ENCODE data around the gene GGCX.

GGCX gene

GRCh38 chr2:85505551-85506238 lies 55.6 kb downstream of the GGCX start:
- no peak for DNase-seq

DNA sequence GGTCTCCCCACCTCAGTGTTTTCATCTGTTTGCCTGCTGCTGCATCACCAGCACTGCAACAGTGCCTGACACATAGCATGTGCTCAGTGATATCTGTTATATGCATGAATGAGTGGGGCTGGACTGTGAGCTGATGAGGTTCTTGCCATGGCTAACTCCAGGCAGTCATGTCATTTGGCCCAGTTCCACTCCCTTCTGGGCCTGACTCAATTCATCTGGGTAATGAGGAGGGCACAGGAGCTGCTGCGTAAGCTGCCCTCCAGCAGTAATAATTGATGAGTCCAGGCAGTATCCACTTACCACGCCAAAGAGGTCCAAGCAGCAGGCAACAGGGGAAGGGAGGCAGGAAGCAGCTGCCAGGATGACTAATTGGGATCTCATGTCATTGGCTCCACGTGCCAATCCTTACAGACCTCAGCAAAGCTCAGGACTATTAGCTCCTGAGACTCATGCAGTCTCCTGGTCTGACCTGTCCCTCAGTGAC lies 56.5 kb downstream of the GGCX start:
- peak; percentile 87 for DNase-seq

DNA sequence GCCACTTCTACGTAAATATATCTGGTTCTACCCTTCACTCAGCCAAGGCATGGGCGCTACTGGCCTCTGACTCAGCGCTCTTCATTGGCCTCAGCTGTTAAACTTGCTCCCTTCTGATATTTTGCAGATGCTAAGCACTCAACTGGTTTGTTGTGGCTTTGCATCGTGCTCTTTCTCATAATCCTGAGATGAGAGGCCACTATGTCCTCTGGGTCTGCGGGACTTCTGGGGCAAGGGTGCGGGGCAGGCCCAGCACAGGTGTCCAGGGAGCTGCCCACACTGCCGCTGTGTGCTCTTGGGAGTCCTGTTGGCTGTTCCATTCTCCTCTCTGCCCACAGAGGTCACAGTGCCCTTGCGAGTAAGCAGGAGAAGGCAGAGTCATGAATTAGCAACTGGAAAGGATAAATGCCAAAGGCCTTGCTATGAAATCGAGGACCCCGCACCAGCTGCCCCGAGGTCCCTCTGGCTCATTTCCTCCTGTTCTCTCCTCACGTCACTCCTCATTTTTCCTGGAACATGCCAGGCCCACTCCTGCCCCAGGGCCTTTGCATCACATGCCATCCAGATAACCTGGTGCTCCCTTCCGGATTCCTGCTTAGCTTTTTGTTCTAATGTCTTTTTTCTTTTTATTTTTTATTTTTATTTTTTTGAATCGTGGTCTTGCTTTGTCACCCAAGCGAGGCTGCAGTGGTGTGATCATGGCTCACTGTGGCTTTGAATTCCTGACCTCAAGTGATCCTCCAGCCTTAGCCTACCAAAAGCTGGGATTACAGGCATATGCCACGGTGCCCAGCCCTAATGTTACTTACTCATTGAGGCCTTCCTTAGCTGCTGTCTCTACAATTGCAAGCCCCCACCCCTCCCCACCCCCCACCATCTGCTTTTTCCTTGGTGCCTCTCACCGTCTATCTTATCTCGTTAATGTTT lies 57.2 kb downstream of the GGCX start:
- DNase-seq: peak; percentile 60

DNA sequence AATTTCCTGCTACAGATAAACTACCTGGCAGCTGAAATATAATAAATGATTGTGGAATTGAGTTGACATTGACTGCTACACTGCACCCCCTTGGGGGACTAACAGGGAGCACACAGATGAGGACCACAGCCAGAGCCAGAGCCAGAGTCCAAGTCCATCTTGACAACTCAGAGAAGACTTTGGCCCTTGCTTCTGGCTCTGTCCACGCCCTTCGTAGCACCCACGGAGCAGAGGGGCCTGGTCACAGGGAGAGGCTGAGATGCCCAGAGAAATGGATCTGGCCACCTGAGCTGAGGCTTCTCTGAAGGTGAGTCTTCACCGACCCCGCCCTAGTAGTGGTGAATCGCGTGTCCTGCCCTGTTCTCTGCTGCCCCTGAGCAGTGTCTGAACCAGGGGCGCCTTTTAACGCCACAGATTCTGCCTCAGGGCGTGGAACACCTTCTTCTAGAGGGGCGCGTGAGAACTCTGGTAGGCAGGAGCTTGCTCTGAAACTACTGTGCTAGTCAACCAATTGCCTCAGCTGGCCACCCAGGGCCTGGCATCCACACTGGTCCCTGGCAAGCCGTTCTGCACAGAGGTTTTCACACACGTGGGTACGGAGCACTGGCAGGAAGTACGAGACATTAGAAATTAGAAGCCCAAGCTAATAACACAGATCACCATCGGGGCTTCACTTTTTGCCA lies 58.0 kb downstream of the GGCX start:
- peak; percentile 27 for DNase-seq

- DNase-seq: no peak
Observed at GRCh38 chr2:85502720-85503119, 58.6 kb downstream of the GGCX start.

DNA sequence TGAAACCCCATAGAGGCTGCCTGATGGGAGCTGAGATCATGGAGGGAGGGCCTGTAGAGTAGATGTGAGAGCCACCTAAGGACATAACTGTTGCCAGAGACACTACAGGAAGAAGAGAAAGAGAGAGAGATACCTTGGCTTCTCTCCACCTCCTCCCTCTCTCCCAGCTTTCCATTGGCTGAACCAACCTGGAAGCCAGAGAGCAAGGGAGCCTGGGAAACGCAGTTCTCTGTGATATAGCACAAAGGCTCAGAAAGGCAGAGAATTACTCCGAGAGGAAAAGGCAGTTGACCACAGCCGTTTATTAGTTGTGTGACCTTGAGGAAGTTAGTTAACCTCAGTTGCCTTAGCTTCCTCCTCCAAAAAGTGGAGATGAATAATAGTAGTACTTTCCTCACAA lies 60.0 kb downstream of the GGCX start:
- DNase-seq: no peak

- no peak for DNase-seq
Observed at GRCh38 chr2:85497944-85498630, 63.2 kb downstream of the GGCX start.

DNA sequence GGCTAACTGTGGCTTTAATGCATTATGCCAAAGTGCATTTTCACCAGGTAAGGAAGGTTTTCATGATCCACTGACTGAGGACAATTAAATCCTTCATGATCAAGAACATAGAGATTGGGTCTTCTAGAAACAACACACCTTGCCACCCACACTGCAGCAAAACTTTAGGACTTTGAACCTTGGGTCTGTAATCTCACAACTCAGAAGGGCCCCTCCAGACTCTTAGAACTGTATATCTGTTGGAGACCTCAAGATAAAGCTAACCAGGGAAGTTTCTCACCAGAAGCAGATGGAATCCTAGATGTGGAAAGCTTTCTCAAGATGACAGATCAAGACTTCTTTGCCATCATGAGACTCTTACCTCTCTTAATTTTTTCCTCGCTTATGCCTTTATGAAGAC lies 64.9 kb downstream of the GGCX start:
- DNase-seq: no peak
